ENCODE measurements around the gene SH3BP4.

- TF ChIP-seq CTCF (conservative IDR thresholded peaks at IDR 0.05; ENCODE audit: low read length) (no peak), EZH2phosphoT487 (IDR thresholded peaks at IDR 0.05; ENCODE audit: borderline replicate concordance, low read depth, low read length) (no peak)
Measured at GRCh38 chr2:234949762-234950434, 1.9 kb upstream of the SH3BP4 start.
